HG03064 (cell line): Measurements from ENCODE around the gene BCO1.
"Not testable (repeated sequence)": the region's sequence is repeated elsewhere in the genome, so short reads cannot be mapped to it uniquely, and the experiment has no call there.

Source experiments
- ATAC-seq: cut with Tn5 transposase; IDR thresholded peaks from one replicate; pipeline ENCODE4 v1.9.1; 2021; ENCODE audit warnings: low read depth; ENCODE audit not compliant: unreplicated experiment

Gene BCO1

DNA sequence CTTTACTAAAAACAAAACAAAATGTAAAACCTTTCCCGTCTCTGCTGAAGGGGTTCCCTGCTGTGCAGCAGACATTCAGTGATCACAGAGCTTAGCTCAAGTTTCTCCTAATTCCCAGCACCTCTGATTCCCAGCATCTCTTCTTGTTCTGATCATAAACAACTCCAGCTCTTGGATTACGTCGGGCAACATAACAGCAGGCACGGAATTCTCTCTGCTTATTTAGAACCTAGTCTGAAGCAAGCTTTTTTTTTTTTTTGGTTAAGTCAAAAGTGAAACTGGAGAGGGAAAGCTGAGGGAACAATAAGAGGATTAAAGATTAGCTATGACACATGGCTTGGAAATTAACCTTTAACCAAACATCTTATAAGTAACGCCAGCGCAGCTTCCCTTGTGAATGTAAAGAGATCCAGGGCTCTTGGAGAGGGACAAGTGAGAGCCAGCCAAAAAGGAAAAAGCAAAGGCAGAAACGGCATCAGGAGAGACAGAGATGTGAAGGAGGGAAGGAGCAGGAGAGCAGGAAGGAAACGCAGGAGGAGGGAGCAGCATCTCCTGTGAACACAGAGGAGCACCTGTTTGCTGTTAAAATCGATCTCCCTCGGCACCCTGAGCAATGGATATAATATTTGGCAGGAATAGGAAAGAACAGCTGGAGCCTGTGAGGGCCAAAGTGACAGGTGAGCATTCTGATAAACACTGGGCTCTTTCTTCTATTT, at the start of gene BCO1:
Gene BCO1, plus strand, starts transcription at position 394 of the 716 bp plus-strand sequence. Its CDS starts 220 bp downstream, at position 614.
- ATAC-seq: no peak

- ATAC-seq: no peak
Measured at GRCh38 chr16:81189100-81189664, 49.3 kb upstream of the BCO1 start.

GRCh38 chr16:81190667-81191066, 47.8 kb upstream of the BCO1 start:
- ATAC-seq: no peak

- ATAC-seq: no peak
Measured at GRCh38 chr16:81195885-81196534, 42.5 kb upstream of the BCO1 start.

GRCh38 chr16:81198635-81199034, 39.9 kb upstream of the BCO1 start:
- no peak for ATAC-seq

- no peak for ATAC-seq
Measured at GRCh38 chr16:81201267-81201666, 37.2 kb upstream of the BCO1 start.

- no peak for ATAC-seq
Measured at GRCh38 chr16:81204798-81205680, 33.5 kb upstream of the BCO1 start.

- no peak for ATAC-seq
Measured at GRCh38 chr16:81207076-81207475, 31.4 kb upstream of the BCO1 start.

GRCh38 chr16:81210807-81211206, 27.7 kb upstream of the BCO1 start:
- no peak for ATAC-seq

DNA sequence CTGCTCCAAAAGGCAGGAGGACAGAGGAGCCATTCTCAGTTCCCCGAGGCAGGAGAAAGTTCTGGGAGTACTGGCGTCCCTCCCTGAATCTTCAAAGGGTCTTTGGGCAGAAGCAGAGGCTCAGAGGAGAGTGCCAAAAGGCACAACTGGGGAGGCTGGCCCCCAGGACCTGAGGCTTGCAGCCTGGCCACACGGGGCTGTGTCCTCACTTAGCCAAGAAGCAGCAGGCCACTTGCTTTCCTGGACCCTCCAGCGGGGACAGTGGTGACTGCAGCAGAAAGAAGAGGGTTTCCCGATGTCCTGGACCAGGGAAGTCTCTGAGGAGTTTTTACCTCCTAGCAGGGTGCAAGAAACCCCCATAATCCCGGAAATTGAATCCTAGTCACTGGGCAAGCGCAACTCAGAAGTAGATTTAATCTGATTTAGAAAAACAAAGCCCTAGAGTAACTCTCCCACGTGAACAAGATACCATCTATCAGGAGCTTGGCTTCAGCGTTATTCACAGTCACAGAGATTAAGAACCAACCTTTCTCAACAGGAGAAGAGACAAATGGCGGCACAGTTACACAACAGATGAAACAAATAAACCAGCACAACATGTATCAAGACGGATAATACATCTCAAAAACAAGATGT, 25.5 kb upstream of the BCO1 start:
- no peak for ATAC-seq

DNA sequence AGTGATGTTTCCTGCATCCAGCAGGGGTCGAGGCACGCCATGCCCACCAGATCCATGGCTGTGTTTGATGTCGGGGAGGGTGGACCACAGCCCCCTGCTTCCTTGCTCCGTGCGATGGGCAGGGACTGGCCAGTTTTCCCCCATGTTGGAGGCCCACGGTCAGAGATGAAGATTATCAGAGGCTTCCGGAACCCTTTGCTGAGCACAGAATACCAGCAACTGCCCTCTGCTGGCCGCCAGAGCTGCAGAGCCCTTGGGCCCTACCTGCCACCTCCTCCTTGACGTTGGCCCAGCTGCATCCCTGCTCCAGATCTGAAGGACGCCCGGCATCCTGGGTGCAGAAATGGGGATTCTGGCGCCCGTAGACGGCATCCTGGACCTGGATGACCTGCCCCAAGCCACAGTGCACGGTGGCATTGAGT, 23.7 kb upstream of the BCO1 start:
- no peak for ATAC-seq

GRCh38 chr16:81216114-81216513, 22.4 kb upstream of the BCO1 start:
- no peak for ATAC-seq

DNA sequence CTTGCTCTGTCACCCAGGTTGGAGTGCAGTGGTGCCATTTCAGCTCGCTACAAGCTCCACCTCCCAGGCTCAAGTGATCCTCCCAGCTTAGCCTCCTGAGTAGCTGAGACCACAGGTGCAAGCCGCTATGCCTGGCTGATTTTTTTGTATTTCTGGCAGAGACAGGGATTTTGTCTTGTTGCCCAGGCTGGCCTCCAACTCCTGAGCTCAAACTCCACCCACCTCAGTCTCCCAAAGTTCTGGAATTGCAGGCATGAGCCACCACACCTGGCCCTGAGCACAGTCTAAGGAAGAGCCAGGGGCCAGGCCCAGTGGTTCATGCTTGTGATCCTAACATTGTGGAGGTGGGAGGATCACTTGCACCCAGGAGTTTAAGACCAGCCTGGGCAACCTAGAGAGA, 21.8 kb upstream of the BCO1 start:
- no peak for ATAC-seq

- no peak for ATAC-seq
Measured at GRCh38 chr16:81219151-81219550, 19.3 kb upstream of the BCO1 start.

DNA sequence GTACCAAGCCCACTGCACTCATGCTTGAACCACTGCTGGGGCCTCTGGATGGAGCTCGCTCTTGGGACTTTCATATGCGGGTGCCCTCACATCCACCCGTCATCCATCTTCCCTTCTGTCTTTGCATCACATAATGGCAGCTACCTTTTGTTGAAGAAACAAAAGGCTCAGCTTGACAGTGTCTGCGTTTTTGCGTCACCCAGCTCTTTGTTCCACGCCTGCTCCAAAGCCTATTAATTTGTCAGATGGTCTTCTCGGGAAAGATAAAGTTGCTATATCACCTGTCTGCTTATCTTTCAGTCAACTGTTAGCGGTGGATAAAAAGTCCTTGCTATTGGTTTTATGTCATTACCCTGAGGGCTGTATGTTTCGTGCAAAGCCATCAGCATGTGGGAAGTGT, 18.1 kb upstream of the BCO1 start:
- ATAC-seq: no peak

GRCh38 chr16:81221731-81222130, 16.8 kb upstream of the BCO1 start:
- no peak for ATAC-seq

DNA sequence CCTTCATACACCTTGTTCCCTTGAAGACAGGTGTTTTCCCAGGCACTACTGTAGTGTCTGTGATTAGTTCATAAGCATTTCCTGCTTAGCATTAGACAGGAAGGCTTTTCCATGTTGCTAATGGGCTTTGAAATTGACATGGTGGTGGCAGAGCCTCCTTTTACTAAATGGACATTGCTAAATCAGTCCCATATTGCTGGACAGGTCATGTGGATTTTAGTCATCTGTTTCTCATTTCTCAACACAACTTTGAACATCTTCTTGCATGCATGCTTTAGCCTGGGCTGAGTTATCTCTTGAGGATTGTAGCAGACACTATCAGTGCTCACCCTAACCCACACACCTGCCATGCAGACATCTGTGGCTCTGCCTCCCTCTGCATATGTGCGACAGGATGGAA, 13.7 kb upstream of the BCO1 start:
- ATAC-seq: no peak

GRCh38 chr16:81225697-81226096, 12.8 kb upstream of the BCO1 start:
- not testable (repeated sequence) for ATAC-seq

GRCh38 chr16:81227785-81228184, 10.7 kb upstream of the BCO1 start:
- ATAC-seq: no peak

DNA sequence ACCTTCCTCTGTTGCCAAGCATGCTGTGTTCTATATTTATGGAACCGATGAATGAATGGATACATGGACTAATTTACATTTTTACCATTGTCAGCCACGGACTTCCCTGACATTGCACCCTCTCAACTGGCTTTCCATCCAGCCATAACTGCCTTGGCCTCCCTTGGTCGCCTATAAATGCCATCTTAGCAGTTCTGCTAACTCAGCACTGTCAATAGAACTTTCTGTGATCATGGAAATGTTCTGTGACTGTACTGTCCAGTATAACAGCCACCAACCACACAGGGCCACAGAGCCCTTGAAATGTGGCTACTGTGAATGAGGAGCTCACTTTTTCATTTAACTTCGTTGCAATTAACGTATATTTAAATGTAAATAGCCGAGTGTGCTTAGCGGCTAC, 8.7 kb upstream of the BCO1 start:
- ATAC-seq: no peak

GRCh38 chr16:81231014-81231413, 7.5 kb upstream of the BCO1 start:
- ATAC-seq: no peak
